Measurements from ENCODE around the gene PODXL. TPM values are rescaled to one million over a fixed set of nuclear protein-coding genes. Genes with fewer than 3 reads are reported as not detected.

Gene PODXL
- total RNA-seq, 2 donors from 2014 or later: 523 to 701 TPM

DNA sequence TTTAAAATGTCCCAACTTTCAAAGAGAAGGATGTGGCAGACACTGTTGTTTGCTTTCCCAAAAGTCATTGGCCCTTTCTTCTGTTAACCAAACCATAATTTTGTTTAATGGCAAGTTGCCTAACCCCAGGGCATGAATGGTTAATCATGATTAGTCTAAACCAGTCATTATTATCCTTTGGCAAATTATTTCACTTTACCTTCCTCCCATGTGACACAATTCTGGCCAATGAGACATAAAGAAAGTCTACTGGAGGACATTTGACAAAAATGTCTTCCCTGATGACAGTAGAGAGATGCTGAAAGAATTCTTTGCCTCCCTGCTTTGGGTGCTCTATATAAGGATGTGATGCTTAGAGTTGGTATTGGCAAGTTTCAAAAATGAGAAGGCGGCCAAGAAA is 101.9 kb downstream of the PODXL start:
- Mint-ChIP-seq H3K4me3 (no peak overlapping the region), H3K27me3 (ENCODE audit: insufficient read depth) (no peaks in the 10 kb centered on the region), H3K27ac (no peak overlapping the region), H3K36me3 (ENCODE audit: low read depth) (peaks cover 29% of the 10 kb centered on the region), H3K9me3 (no peaks in the 10 kb centered on the region), H3K4me1 (peaks cover 4% of the 10 kb centered on the region)
- Histone ChIP-seq H3K36me3 (ENCODE audit: control insufficient read depth, insufficient read depth, low read length) (peaks cover 52% of the 10 kb centered on the region), H3K9ac (ENCODE audit: extremely low read depth, low read length, poor library complexity, severe bottlenecking) (no peak overlapping the region), H3K27me3 (ENCODE audit: control insufficient read depth, insufficient read depth, low read length, poor library complexity, severe bottlenecking) (no peaks in the 10 kb centered on the region), H3K4me3 (ENCODE audit: low read length) (no peak overlapping the region), H3K27ac (ENCODE audit: low read depth, low read length) (no peak overlapping the region), H3K9me3 (ENCODE audit: control insufficient read depth, low read length) (no peaks in the 10 kb centered on the region), H3K4me1 (ENCODE audit: control insufficient read depth, insufficient read depth, low read length) (no peaks in the 10 kb centered on the region)
- DNase-seq: no peak
- 94 to 100% methylated on average over 1 of the region's 1 CpG for WGBS, 2 experiments (ENCODE audit: insufficient coverage in 1 of 2, insufficient read length in 1 of 2)
- TF ChIP-seq, protein P1, sequence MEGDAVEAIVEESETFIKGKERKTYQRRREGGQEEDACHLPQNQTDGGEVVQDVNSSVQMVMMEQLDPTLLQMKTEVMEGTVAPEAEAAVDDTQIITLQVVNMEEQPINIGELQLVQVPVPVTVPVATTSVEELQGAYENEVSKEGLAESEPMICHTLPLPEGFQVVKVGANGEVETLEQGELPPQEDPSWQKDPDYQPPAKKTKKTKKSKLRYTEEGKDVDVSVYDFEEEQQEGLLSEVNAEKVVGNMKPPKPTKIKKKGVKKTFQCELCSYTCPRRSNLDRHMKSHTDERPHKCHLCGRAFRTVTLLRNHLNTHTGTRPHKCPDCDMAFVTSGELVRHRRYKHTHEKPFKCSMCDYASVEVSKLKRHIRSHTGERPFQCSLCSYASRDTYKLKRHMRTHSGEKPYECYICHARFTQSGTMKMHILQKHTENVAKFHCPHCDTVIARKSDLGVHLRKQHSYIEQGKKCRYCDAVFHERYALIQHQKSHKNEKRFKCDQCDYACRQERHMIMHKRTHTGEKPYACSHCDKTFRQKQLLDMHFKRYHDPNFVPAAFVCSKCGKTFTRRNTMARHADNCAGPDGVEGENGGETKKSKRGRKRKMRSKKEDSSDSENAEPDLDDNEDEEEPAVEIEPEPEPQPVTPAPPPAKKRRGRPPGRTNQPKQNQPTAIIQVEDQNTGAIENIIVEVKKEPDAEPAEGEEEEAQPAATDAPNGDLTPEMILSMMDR (conservative IDR thresholded peaks at IDR 0.05): no peak

Other genes starting within 250 kb of the PODXL start
- 10 to 100 TPM; 69.3 to 71.8 TPM for gene MKLN1, start 228.8 kb downstream of the PODXL start, total RNA-seq

All from endodermal cell (in vitro differentiated cells).